H1 (cell line): ENCODE results near the gene ZYG11B. TPM values are rescaled to one million over a fixed set of nuclear protein-coding genes. Genes with fewer than 3 reads are reported as not detected.

Experiments used
- CTCF ChIA-PET: fragments of 300-600 bp; sonication (Branson Sonifier 250); formaldehyde crosslinking; loops from one replicate; lab custom pipeline; 2021; ENCODE audit not compliant: partially characterized antibody; lab: Charles Lee
- POLR2A ChIA-PET: fragments of 300-600 bp; sonication (Branson Sonifier 250); formaldehyde crosslinking; loops from one replicate; lab custom pipeline; 2021; ENCODE audit warnings: inconsistent platforms; ENCODE audit not compliant: partially characterized antibody; lab: Charles Lee
- DNase-seq, 2 experiments: peaks; one replicate each; pipeline versions ENCODE4 v3.0.0 to v3.0.0-alpha.2; 2010 to 2022; ENCODE audit warnings: low spot score in 2 of 2, low read depth in 1 of 2, mixed read lengths in 1 of 2
- FAIRE-seq: peaks from 2 replicates; lab custom pipeline; 2011; peaks lifted over from hg19 to GRCh38; lab: Jason Lieb, UNC
- H2AFZ ChIP-seq: 2 replicates; pipeline ENCODE4 v1.8.1; 2012; ENCODE audit warnings: low read length, inconsistent platforms
- H2AK5ac ChIP-seq: 2 replicates; pipeline ENCODE4 v1.6.1; 2013; ENCODE audit warnings: low read depth, low read length
- H2BK120ac ChIP-seq: replicated peaks from 2 replicates; pipeline ENCODE3; 2013; ENCODE audit warnings: low read depth, low read length, inconsistent platforms
- H2BK12ac ChIP-seq: 2 replicates; pipeline ENCODE4 v1.6.1; 2013; ENCODE audit warnings: low read depth, low read length
- H2BK15ac ChIP-seq: 2 replicates; pipeline ENCODE4 v1.6.1; 2013; ENCODE audit warnings: low read length
- H2BK20ac ChIP-seq: 2 replicates; pipeline ENCODE4 v1.6.1; 2013; ENCODE audit warnings: low read length
- H2BK5ac ChIP-seq: 2 replicates; pipeline ENCODE4 v1.6.1; 2013; ENCODE audit warnings: low read depth, low read length
- H3K14ac ChIP-seq: 2 replicates; pipeline ENCODE4 v1.6.1; 2013; ENCODE audit warnings: inconsistent platforms; ENCODE audit not compliant: insufficient read length
- H3K18ac ChIP-seq: 2 replicates; pipeline ENCODE4 v1.6.1; 2013; ENCODE audit warnings: low read length; ENCODE audit errors: extremely low read depth
- H3K23ac ChIP-seq: 2 replicates; pipeline ENCODE4 v1.6.1; 2013; ENCODE audit warnings: inconsistent platforms; ENCODE audit not compliant: insufficient read length
- H3K23me2 ChIP-seq: 2 replicates; pipeline ENCODE4 v1.6.1; 2013; ENCODE audit warnings: low read depth, low read length
- H3K27ac ChIP-seq: 2 replicates; pipeline ENCODE4 v1.6.1; 2011; ENCODE audit warnings: low read depth, low read length, inconsistent platforms
- H3K27me3 ChIP-seq, 4 experiments: replicated peaks in 1 of 4; 1 replicate in 1 of 4; 2 replicates in 3 of 4; pipeline versions ENCODE4 v1.6.1 to v1.8.1; 2011 to 2013; ENCODE audit warnings: low read length in 3 of 4, mild to moderate bottlenecking in 3 of 4, inconsistent platforms in 2 of 4, mixed read lengths in 2 of 4, moderate library complexity in 1 of 4; ENCODE audit not compliant: control insufficient read depth in 3 of 4, insufficient read depth in 3 of 4; ENCODE audit errors: extremely low read depth in 1 of 4
- H3K36me3 ChIP-seq, 4 experiments: 2 replicates each; pipeline versions ENCODE4 v1.6.1 to v1.8.1; 2011 to 2013; ENCODE audit warnings: mild to moderate bottlenecking in 4 of 4, low read length in 3 of 4, moderate library complexity in 2 of 4, control low read depth in 1 of 4, inconsistent platforms in 1 of 4; ENCODE audit not compliant: insufficient read depth in 4 of 4, control insufficient read depth in 2 of 4
- H3K4ac ChIP-seq: replicated peaks from 2 replicates; pipeline ENCODE3; 2013; ENCODE audit warnings: low read length, low read depth, mixed read lengths, inconsistent platforms; ENCODE audit not compliant: insufficient read length
- H3K4me1 ChIP-seq, 4 experiments: replicated peaks in 1 of 4; 1 replicate in 1 of 4; 2 replicates in 3 of 4; pipeline versions ENCODE4 v1.6.1 to v1.8.1; 2011 to 2013; ENCODE audit warnings: low read length in 3 of 4, inconsistent platforms in 2 of 4, mixed read lengths in 1 of 4; ENCODE audit not compliant: insufficient read depth in 4 of 4, control insufficient read depth in 3 of 4
- H3K4me2 ChIP-seq, 2 experiments: 2 replicates each; pipeline versions ENCODE4 v1.6.1 to v1.8.1; 2011 to 2013; ENCODE audit warnings: low read depth in 2 of 2, low read length in 2 of 2, control low read depth in 1 of 2, inconsistent platforms in 1 of 2, mild to moderate bottlenecking in 1 of 2; ENCODE audit not compliant: insufficient read depth in 1 of 2
- H3K4me3 ChIP-seq, 4 experiments: fragments of 200-600, 300-600 bp in 1 of 4; sonication (generic), shearing (Covaris generic), sonication (Bioruptor Twin) in 1 of 4; 2 replicates each; pipeline versions ENCODE4 v1.5.1 to v1.8.1; 2011 to 2016; ENCODE audit warnings: low read length in 4 of 4, low read depth in 3 of 4, control low read depth in 2 of 4, inconsistent platforms in 2 of 4, mild to moderate bottlenecking in 2 of 4, mixed read lengths in 1 of 4, moderate library complexity in 1 of 4; ENCODE audit not compliant: insufficient read depth in 2 of 4; ENCODE audit errors: extremely low read depth in 1 of 4
- H3K56ac ChIP-seq: replicated peaks from 2 replicates; pipeline ENCODE3; 2013; ENCODE audit warnings: low read depth, mild to moderate bottlenecking, mixed read lengths, low read length, inconsistent platforms; ENCODE audit not compliant: insufficient read length
- H3K79me1 ChIP-seq: 2 replicates; pipeline ENCODE4 v1.6.1; 2013; ENCODE audit warnings: low read depth, low read length, control low read depth
- H3K79me2 ChIP-seq, 2 experiments: 2 replicates each; pipeline versions ENCODE4 v1.6.1 to v1.8.1; 2012 to 2013; ENCODE audit warnings: low read length in 2 of 2, mild to moderate bottlenecking in 2 of 2, inconsistent platforms in 1 of 2; ENCODE audit not compliant: insufficient read depth in 2 of 2, control insufficient read depth in 1 of 2
- H3K9ac ChIP-seq, 4 experiments: replicated peaks in 1 of 4; 1 replicate in 1 of 4; 2 replicates in 3 of 4; pipeline versions ENCODE4 v1.6.1 to v1.8.1; 2011 to 2013; ENCODE audit warnings: low read depth in 3 of 4, low read length in 3 of 4, control low read depth in 2 of 4, mild to moderate bottlenecking in 2 of 4, moderate library complexity in 2 of 4, inconsistent platforms in 1 of 4; ENCODE audit errors: extremely low read depth in 1 of 4
- H3K9me3 ChIP-seq, 2 experiments: 2 replicates each; pipeline versions ENCODE4 v1.6.1 to v1.8.1; 2012 to 2013; ENCODE audit warnings: mild to moderate bottlenecking in 2 of 2, moderate library complexity in 2 of 2, control low read depth in 1 of 2, inconsistent platforms in 1 of 2, low read depth in 1 of 2, low read length in 1 of 2, mixed read lengths in 1 of 2; ENCODE audit not compliant: insufficient read depth in 2 of 2
- H4K20me1 ChIP-seq, 2 experiments: replicated peaks in 1 of 2; 2 replicates each; pipeline versions ENCODE3 to v1.8.1; 2011 to 2013; ENCODE audit warnings: inconsistent platforms in 2 of 2, low read length in 2 of 2, mild to moderate bottlenecking in 1 of 2; ENCODE audit not compliant: insufficient read depth in 2 of 2, control insufficient read depth in 1 of 2
- H4K5ac ChIP-seq: 2 replicates; pipeline ENCODE4 v1.6.1; 2013; ENCODE audit warnings: low read length, low read depth, mixed read lengths, inconsistent platforms; ENCODE audit not compliant: insufficient read length
- H4K8ac ChIP-seq: 2 replicates; pipeline ENCODE4 v1.8.0; 2013; ENCODE audit warnings: mild to moderate bottlenecking, moderate library complexity, low read length, inconsistent platforms; ENCODE audit not compliant: insufficient read depth; ENCODE audit errors: extremely low read depth
- H4K91ac ChIP-seq: replicated peaks from 2 replicates; pipeline ENCODE3; 2013; ENCODE audit warnings: low read length, mixed read lengths, inconsistent platforms; ENCODE audit not compliant: insufficient read length
- BCL11A ChIP-seq, 2 experiments: IDR thresholded peaks; one replicate each; pipeline ENCODE4 v1.6.1; 2011; ENCODE audit warnings: low read depth in 2 of 2, low read length in 2 of 2, mild to moderate bottlenecking in 2 of 2
- CBX5 ChIP-seq: fragments of 300-800, 300-1000 bp; sonication (generic); IDR thresholded peaks from 2 replicates; pipeline ENCODE4 v1.7.1; 2016; ENCODE audit warnings: antibody characterized with exemption, low read length, low read depth
- CEBPB ChIP-seq: IDR thresholded peaks from 2 replicates; pipeline ENCODE4 v1.6.1; 2012; ENCODE audit warnings: low read depth, low read length
- EGR1 ChIP-seq: IDR thresholded peaks from 2 replicates; pipeline ENCODE4 v1.6.1; 2011; ENCODE audit warnings: low read depth, low read length, borderline replicate concordance
- EZH2 ChIP-seq: fragments of 200-600 bp; sonication (generic); IDR thresholded peaks from 2 replicates; pipeline ENCODE4 v1.7.1; 2012; ENCODE audit warnings: low read depth, mild to moderate bottlenecking, moderate library complexity, low read length, inconsistent platforms; ENCODE audit not compliant: severe bottlenecking
- HDAC6 ChIP-seq: IDR thresholded peaks from one replicate; pipeline ENCODE4 v1.7.1; 2012; ENCODE audit warnings: low read depth, mild to moderate bottlenecking, inconsistent platforms, low read length, moderate library complexity
- JUN ChIP-seq: IDR thresholded peaks from 2 replicates; pipeline ENCODE4 v1.6.1; 2011; ENCODE audit warnings: low read depth, mild to moderate bottlenecking, improper control_type of control experiment, low read length
- JUND ChIP-seq: IDR thresholded peaks from 2 replicates; pipeline ENCODE4 v1.6.1; 2011; ENCODE audit warnings: mild to moderate bottlenecking, improper control_type of control experiment, low read length
- POLR2AphosphoS5 ChIP-seq: IDR thresholded peaks from 2 replicates; pipeline ENCODE4 v1.6.1; 2011; ENCODE audit warnings: low read depth, low read length
- RNF2 ChIP-seq: fragments of 200-900, 300-1000 bp; sonication (generic); IDR thresholded peaks from 2 replicates; pipeline ENCODE4 v1.7.1; 2016; ENCODE audit warnings: borderline replicate concordance, low read depth, mild to moderate bottlenecking, antibody characterized with exemption, low read length; ENCODE audit not compliant: poor library complexity, severe bottlenecking; ENCODE audit errors: missing control alignments
- RXRA ChIP-seq: IDR thresholded peaks from 2 replicates; pipeline ENCODE4 v1.6.1; 2011; ENCODE audit warnings: low read depth, mild to moderate bottlenecking, low read length, moderate library complexity; ENCODE audit not compliant: insufficient read depth
- SIX5 ChIP-seq: IDR thresholded peaks from 2 replicates; pipeline ENCODE4 v1.6.1; 2011; ENCODE audit warnings: mild to moderate bottlenecking, low read depth, low read length
- SP4 ChIP-seq: IDR thresholded peaks from 2 replicates; pipeline ENCODE4 v1.6.1; 2012; ENCODE audit warnings: low read length, inconsistent platforms
- SUZ12 ChIP-seq: fragments of 200-600 bp; sonication (generic); IDR thresholded peaks from 2 replicates; pipeline ENCODE4 v1.6.1; 2012; ENCODE audit warnings: mild to moderate bottlenecking, inconsistent platforms, low read length, moderate library complexity, mixed read lengths
- TAF7 ChIP-seq: optimal IDR thresholded peaks from 2 replicates; pipeline ENCODE3; 2011; ENCODE audit warnings: low read depth, mild to moderate bottlenecking, inconsistent platforms, low read length, moderate library complexity, borderline replicate concordance
- TCF12 ChIP-seq: IDR thresholded peaks from 2 replicates; pipeline ENCODE4 v1.6.1; 2011; ENCODE audit warnings: low read depth, mild to moderate bottlenecking, low read length
- WGBS, 2 experiments: shearing (Covaris generic) in 1 of 2; methylation state at CpG; one replicate each; pipeline versions ENCODE4 v1.1.6 to v1.1.7; 2013 to 2015; ENCODE audit warnings: low lambda C conversion rate in 2 of 2, mixed read lengths in 2 of 2, inconsistent platforms in 1 of 2, low coverage in 1 of 2, missing lambda C conversion rate in 1 of 2; ENCODE audit not compliant: insufficient replicate concordance in 2 of 2, insufficient coverage in 1 of 2, insufficient read length in 1 of 2; ENCODE audit errors: extremely low coverage in 1 of 2, missing lambda C conversion rate in 1 of 2; 5-methylcytosine and 5-hydroxymethylcytosine counted together
- polyA plus RNA-seq, 7 experiments: library from polyadenylated mRNA; depleted of rRNA in 3 of 7; stranded (reverse) in 5 of 7; unstranded in 2 of 7; fragments of >200 nt in 5 of 7; fragments of 200-250 nt in 2 of 7; gene quantifications; 1 replicate in 5 of 7; 2 replicates in 1 of 7; 4 replicates in 1 of 7; pipeline versions ENCODE4 v1.2.1 to v1.2.3, GENCODE V29; 2011 to 2013; ENCODE audit warnings: missing spikeins in 2 of 7, mixed read lengths in 2 of 7
- total RNA-seq: library from RNA; stranded (reverse); fragmentation: NEBNext Ultra II Directional; extraction: Animal tissue kit (Norgen Biotek cat#: 25700); gene quantifications from 2 replicates; pipeline ENCODE4 v1.2.1, GENCODE V29; 2021

ZYG11B gene
- total and polyA plus RNA-seq, 2 of the 8 experiments (the other 6 are each of a cell fraction or from before 2014, with no cell fraction given) = 4.4 to 20.9 TPM

GRCh38 chr1:52752484-52752826 lies 26.2 kb downstream of the ZYG11B start:
- H4K8ac ChIP-seq = no peak overlapping the region
- H4K20me1 ChIP-seq = no peaks in the 10 kb centered on the region
- no peak overlapping the region for H2BK12ac ChIP-seq
- ChIA-PET CTCF (no interaction called here), POLR2A (interaction anchor here (0.6 kb wide), 1 partner anchor 66 kb away, joined by 3 read pairs; no protein-coding TSS in a partner anchor)
- H3K9me3 ChIP-seq = no peaks in the 10 kb centered on the region
- H3K36me3 ChIP-seq = no peaks in the 10 kb centered on the region; a peak in 1 of 8 replicates
- no peak overlapping the region for H4K5ac ChIP-seq
- H3K27ac ChIP-seq = no peak overlapping the region
- no peak overlapping the region for H2AK5ac ChIP-seq
- no peak for DNase-seq
- no peak overlapping the region for H3K18ac ChIP-seq
- no peak overlapping the region for H3K56ac ChIP-seq
- H3K79me1 ChIP-seq = no peaks in the 10 kb centered on the region
- H3K23ac ChIP-seq = no peak overlapping the region
- H3K23me2 ChIP-seq = no peaks in the 10 kb centered on the region; the same call in 1 of the 2 replicates
- H3K14ac ChIP-seq = no peak overlapping the region
- 53% methylated on average over 2 of the region's 2 CpGs; no CpG with 5 or more reads in 1 of the 2 experiments for WGBS, 2 experiments
- H4K91ac ChIP-seq = no peak overlapping the region
- no peaks in the 10 kb centered on the region for H3K27me3 ChIP-seq
- 0 out of 4 replicates have a peak, but pooled peaks cover 0 to 2% of the 10 kb centered on the region in 2 experiments for H3K79me2 ChIP-seq
- no peak for FAIRE-seq
- no peak overlapping the region for H3K4me2 ChIP-seq
- H3K4ac ChIP-seq = no peak overlapping the region
- H2BK5ac ChIP-seq = no peak overlapping the region
- no peak overlapping the region for H2BK20ac ChIP-seq
- no peak overlapping the region for H2BK120ac ChIP-seq
- H2AFZ ChIP-seq = no peak overlapping the region
- H3K4me3 ChIP-seq = no peak overlapping the region
- H3K9ac ChIP-seq = no peak overlapping the region
- H2BK15ac ChIP-seq = no peak overlapping the region
- H3K4me1 ChIP-seq = peaks cover 0 to 3% (median 0%) of the 10 kb centered on the region in 4 experiments; a peak in 1 of 7 replicates
- no peak for TF ChIP-seq TCF12
- TF ChIP-seq SUZ12 = no peak
- TF ChIP-seq RNF2 = no peak
- TF ChIP-seq POLR2AphosphoS5 = no peak
- TF ChIP-seq TAF7 = no peak
- TF ChIP-seq HDAC6 = no peak
- no peak for TF ChIP-seq SP4
- TF ChIP-seq BCL11A (IDR thresholded peaks at IDR 0.05; ENCODE audit: low read depth in 2 of 2, low read length in 2 of 2) = no peak
- TF ChIP-seq JUN = no peak
- no peak for TF ChIP-seq SIX5
- no peak for TF ChIP-seq CBX5
- no peak for TF ChIP-seq EZH2
- TF ChIP-seq CEBPB = no peak
- no peak for TF ChIP-seq RXRA
- no peak for TF ChIP-seq EGR1
- TF ChIP-seq JUND = no peak
